H9 (cell line): ENCODE data around the gene KIF18A. TPM values are rescaled to one million over a fixed set of nuclear protein-coding genes. Genes with fewer than 3 reads are reported as not detected.

Source experiments
- DNase-seq: peaks from one replicate; pipeline ENCODE4 v3.0.0-alpha.2; 2017
- H2AFZ ChIP-seq: one replicate; pipeline ENCODE4 v1.6.1; 2013; ENCODE audit warnings: mild to moderate bottlenecking, low read length, control low read depth, moderate library complexity
- H2AK5ac ChIP-seq: 2 replicates; pipeline ENCODE4 v1.6.1; 2013; ENCODE audit warnings: low read length, control low read depth, mixed read lengths; ENCODE audit not compliant: insufficient read length
- H2BK120ac ChIP-seq: one replicate; pipeline ENCODE4 v1.6.1; 2013; ENCODE audit warnings: low read depth, mild to moderate bottlenecking, low read length, control low read depth, inconsistent platforms; ENCODE audit not compliant: poor library complexity, severe bottlenecking
- H2BK12ac ChIP-seq: 2 replicates; pipeline ENCODE4 v1.6.1; 2013; ENCODE audit warnings: low read length, control low read depth, mixed read lengths, low read depth; ENCODE audit not compliant: insufficient read length
- H2BK15ac ChIP-seq: 2 replicates; pipeline ENCODE4 v1.6.1; 2013; ENCODE audit warnings: low read depth, low read length, control low read depth
- H2BK20ac ChIP-seq: one replicate; pipeline ENCODE4 v1.6.1; 2013; ENCODE audit warnings: low read depth, mild to moderate bottlenecking, low read length, control low read depth, inconsistent platforms; ENCODE audit not compliant: poor library complexity, severe bottlenecking
- H2BK5ac ChIP-seq: 2 replicates; pipeline ENCODE4 v1.6.1; 2013; ENCODE audit warnings: low read length, control low read depth, mixed read lengths; ENCODE audit not compliant: insufficient read length
- H3K14ac ChIP-seq: 2 replicates; pipeline ENCODE4 v1.6.1; 2013; ENCODE audit warnings: low read length, control low read depth; ENCODE audit not compliant: insufficient read depth
- H3K18ac ChIP-seq: 2 replicates; pipeline ENCODE4 v1.6.1; 2013; ENCODE audit warnings: low read depth, mild to moderate bottlenecking, mixed read lengths, low read length, control low read depth; ENCODE audit not compliant: insufficient read length
- H3K23ac ChIP-seq: 2 replicates; pipeline ENCODE4 v1.6.1; 2013; ENCODE audit warnings: low read length, control low read depth, mixed read lengths, low read depth; ENCODE audit not compliant: insufficient read length
- H3K23me2 ChIP-seq: 2 replicates; pipeline ENCODE4 v1.6.1; 2013; ENCODE audit warnings: low read depth, mild to moderate bottlenecking, mixed read lengths, low read length, control low read depth; ENCODE audit not compliant: insufficient read length, poor library complexity, severe bottlenecking
- H3K27ac ChIP-seq: 2 replicates; pipeline ENCODE4 v1.5.1; 2013; ENCODE audit warnings: low read length, control low read depth, mixed read lengths, low read depth; ENCODE audit not compliant: insufficient read length
- H3K27me3 ChIP-seq: 2 replicates; pipeline ENCODE4 v1.6.1; 2013; ENCODE audit warnings: low read length, control low read depth, inconsistent platforms; ENCODE audit not compliant: insufficient read depth
- H3K4ac ChIP-seq: 2 replicates; pipeline ENCODE4 v1.6.1; 2013; ENCODE audit warnings: low read depth, mild to moderate bottlenecking, control low read depth, inconsistent platforms, low read length, moderate library complexity
- H3K4me1 ChIP-seq: 2 replicates; pipeline ENCODE4 v1.6.1; 2013; ENCODE audit warnings: low read length, control low read depth, inconsistent platforms; ENCODE audit not compliant: insufficient read depth
- H3K4me2 ChIP-seq: 2 replicates; pipeline ENCODE4 v1.6.1; 2013; ENCODE audit warnings: low read length, control low read depth, mixed read lengths; ENCODE audit not compliant: insufficient read length, insufficient read depth
- H3K56ac ChIP-seq: 2 replicates; pipeline ENCODE4 v1.6.1; 2013; ENCODE audit warnings: low read depth, mild to moderate bottlenecking, mixed read lengths, low read length, control low read depth; ENCODE audit not compliant: insufficient read length
- H3K79me1 ChIP-seq: 2 replicates; pipeline ENCODE4 v1.6.1; 2013; ENCODE audit warnings: low read depth, mild to moderate bottlenecking, moderate library complexity, low read length, control low read depth, inconsistent platforms; ENCODE audit not compliant: insufficient read depth, poor library complexity, severe bottlenecking
- H3K79me2 ChIP-seq: 2 replicates; pipeline ENCODE4 v1.6.1; 2013; ENCODE audit warnings: low read length, control low read depth, inconsistent platforms; ENCODE audit not compliant: insufficient read depth
- H3K9ac ChIP-seq: 2 replicates; pipeline ENCODE4 v1.6.1; 2013; ENCODE audit warnings: low read length, control low read depth, mixed read lengths; ENCODE audit not compliant: insufficient read length; ENCODE audit errors: extremely low read depth
- H3K9me3 ChIP-seq: one replicate; pipeline ENCODE4 v1.6.1; 2013; ENCODE audit warnings: low read depth, low read length, inconsistent platforms; ENCODE audit not compliant: control insufficient read depth
- H3T11ph ChIP-seq: one replicate; pipeline ENCODE4 v1.6.1; 2013; ENCODE audit warnings: mild to moderate bottlenecking, low read length, control low read depth, inconsistent platforms
- H4K20me1 ChIP-seq: one replicate; pipeline ENCODE4 v1.6.1; 2013; ENCODE audit not compliant: control insufficient read depth, insufficient read length, insufficient read depth
- H4K5ac ChIP-seq: 2 replicates; pipeline ENCODE4 v1.6.1; 2013; ENCODE audit warnings: low read depth, mild to moderate bottlenecking, mixed read lengths, low read length, control low read depth; ENCODE audit not compliant: insufficient read length
- H4K8ac ChIP-seq: replicated peaks from 2 replicates; pipeline ENCODE4 v1.6.1; 2013; ENCODE audit warnings: low read length, control low read depth, mixed read lengths, low read depth; ENCODE audit not compliant: insufficient read length
- H4K91ac ChIP-seq: 2 replicates; pipeline ENCODE4 v1.6.1; 2013; ENCODE audit warnings: low read depth, mild to moderate bottlenecking, moderate library complexity, mixed read lengths, low read length, control low read depth; ENCODE audit not compliant: insufficient read length
- H3K27ac Mint-ChIP-seq, 3 experiments: 2 replicates in 2 of 3; 3 replicates in 1 of 3; pipeline ENCODE4 v1.8.0; 2020 to 2021; ENCODE audit warnings: mixed read lengths in 3 of 3, mild to moderate bottlenecking in 1 of 3, moderate library complexity in 1 of 3
- H3K27me3 Mint-ChIP-seq: 2 replicates; pipeline ENCODE4 v1.8.0; 2021; ENCODE audit warnings: low read depth, mild to moderate bottlenecking, moderate library complexity, mixed read lengths
- H3K36me3 Mint-ChIP-seq, 3 experiments: 2 replicates in 2 of 3; 3 replicates in 1 of 3; pipeline ENCODE4 v1.8.0; 2020 to 2021; ENCODE audit warnings: low read depth in 3 of 3, mixed read lengths in 3 of 3; ENCODE audit not compliant: insufficient read depth in 1 of 3
- H3K4me1 Mint-ChIP-seq, 2 experiments: 2 replicates each; pipeline ENCODE4 v1.8.0; 2020; ENCODE audit warnings: mixed read lengths in 2 of 2
- H3K4me3 Mint-ChIP-seq, 2 experiments: 2 replicates in 1 of 2; 3 replicates in 1 of 2; pipeline ENCODE4 v1.8.0; 2020 to 2021; ENCODE audit warnings: mild to moderate bottlenecking in 2 of 2, mixed read lengths in 2 of 2, moderate library complexity in 1 of 2
- H3K9me3 Mint-ChIP-seq, 2 experiments: 2 replicates in 1 of 2; 3 replicates in 1 of 2; pipeline ENCODE4 v1.8.0; 2020; ENCODE audit warnings: mild to moderate bottlenecking in 2 of 2, mixed read lengths in 2 of 2, moderate library complexity in 1 of 2
- CTCF ChIP-seq: fragments of 200-600 bp; sonication (generic); conservative IDR thresholded peaks from 3 replicates; pipeline ENCODE4 v1.8.0; 2021; ENCODE audit warnings: antibody characterized with exemption, mild to moderate bottlenecking
- WGBS: extraction: QIAGEN DNeasy Blood & Tissue Kit; methylation state at CpG from one replicate; pipeline ENCODE4 v1.1.7; 2013; ENCODE audit warnings: missing lambda C conversion rate, low lambda C conversion rate, mixed read lengths; ENCODE audit not compliant: insufficient read length; ENCODE audit errors: extremely low coverage; 5-methylcytosine and 5-hydroxymethylcytosine counted together
- total RNA-seq: library from RNA; stranded (reverse); gene quantifications from 2 replicates; pipeline ENCODE4 v1.2.1, GENCODE V29; 2021

KIF18A gene
- total RNA-seq, 1 experiment from 2014 or later, result 25.9 TPM

GRCh38 chr11:27973851-27974536 lies 134.0 kb downstream of the KIF18A start:
- TF ChIP-seq CTCF, result no peak
- Histone ChIP-seq H2AFZ (no peak overlapping the region), H3K56ac (no peak overlapping the region), H2BK12ac (no peak overlapping the region), H2BK5ac (no peak overlapping the region), H2BK15ac (no peak overlapping the region), H2BK20ac (no peak overlapping the region), H3K4me2 (no peak overlapping the region), H3K27ac (no peak overlapping the region), H4K91ac (no peak overlapping the region), H3K4ac (no peak overlapping the region), H3K4me1 (no peaks in the 10 kb centered on the region), H3K9me3 (no peaks in the 10 kb centered on the region), H4K8ac (no peak overlapping the region), H3K27me3 (no peaks in the 10 kb centered on the region), H3K23me2 (no peaks in the 10 kb centered on the region), H4K5ac (no peak overlapping the region), H3K9ac (no peak overlapping the region), H3K14ac (no peak overlapping the region), H3K23ac (no peak overlapping the region), H3K79me2 (no peaks in the 10 kb centered on the region), H2BK120ac (no peak overlapping the region), H3T11ph (no peak overlapping the region), H4K20me1 (no peaks in the 10 kb centered on the region), H3K79me1 (no peaks in the 10 kb centered on the region), H3K18ac (no peak overlapping the region), H2AK5ac (no peak overlapping the region)
- H3K27me3 Mint-ChIP-seq, result no peaks in the 10 kb centered on the region
- WGBS, result no CpG with 5 or more reads among the region's 4 CpGs
- H3K4me1 Mint-ChIP-seq, result 0 out of 4 replicates have a peak, but pooled peaks cover 0 to 2% of the 10 kb centered on the region in 2 experiments
- no peaks in the 10 kb centered on the region for H3K9me3 Mint-ChIP-seq
- H3K4me3 Mint-ChIP-seq, result no peak overlapping the region
- H3K27ac Mint-ChIP-seq, result no peak overlapping the region
- no peaks in the 10 kb centered on the region for H3K36me3 Mint-ChIP-seq
- DNase-seq, result no peak
